Measurements from ENCODE around the gene RFX2.

RFX2 gene

DNA sequence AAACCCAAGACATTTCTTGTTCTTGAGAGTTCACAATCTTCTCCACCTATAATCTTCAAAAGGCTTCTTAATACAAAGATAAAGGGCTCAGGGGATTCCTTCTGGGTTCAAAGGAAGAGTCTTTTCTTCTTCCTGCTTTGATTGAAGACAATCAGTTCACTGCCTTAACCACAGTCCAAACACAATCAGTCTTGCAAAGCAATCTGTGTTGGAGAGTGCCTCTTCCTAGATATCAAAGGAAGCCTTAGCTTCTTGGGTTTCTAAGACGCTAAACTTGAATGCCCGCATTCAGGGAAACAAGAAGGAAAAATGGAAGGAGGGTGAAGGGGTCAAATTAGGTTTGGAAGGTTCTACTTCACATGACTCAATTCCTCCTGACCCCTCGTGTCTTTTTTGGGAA, 159.6 kb downstream of the RFX2 start:
- DNase-seq = no peak

DNA sequence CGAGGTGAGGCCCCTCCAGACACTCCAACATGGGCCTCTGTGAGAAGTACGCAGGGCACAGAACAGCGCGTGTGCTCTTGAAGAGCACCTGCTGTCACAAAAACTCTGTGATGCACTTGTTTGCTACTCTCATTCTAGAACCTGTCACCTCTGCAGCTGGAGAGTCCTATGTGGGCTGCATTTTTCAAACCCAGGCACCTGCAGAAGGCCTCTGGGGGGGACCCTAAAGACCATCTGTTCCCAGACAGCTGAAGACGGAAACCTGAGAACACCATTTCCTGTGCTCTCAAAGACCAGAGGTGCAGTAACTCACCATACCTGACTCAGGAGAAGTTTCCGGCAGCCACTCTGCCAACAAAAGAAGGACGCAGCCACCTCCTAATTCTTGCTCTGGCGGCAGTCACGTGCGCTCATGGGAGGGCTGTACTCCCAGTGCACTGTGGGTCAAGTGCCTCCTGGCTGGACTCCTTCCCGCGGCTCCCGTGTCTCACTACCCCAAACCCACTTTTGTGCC, 160.5 kb downstream of the RFX2 start:
- no peak for DNase-seq

DNA sequence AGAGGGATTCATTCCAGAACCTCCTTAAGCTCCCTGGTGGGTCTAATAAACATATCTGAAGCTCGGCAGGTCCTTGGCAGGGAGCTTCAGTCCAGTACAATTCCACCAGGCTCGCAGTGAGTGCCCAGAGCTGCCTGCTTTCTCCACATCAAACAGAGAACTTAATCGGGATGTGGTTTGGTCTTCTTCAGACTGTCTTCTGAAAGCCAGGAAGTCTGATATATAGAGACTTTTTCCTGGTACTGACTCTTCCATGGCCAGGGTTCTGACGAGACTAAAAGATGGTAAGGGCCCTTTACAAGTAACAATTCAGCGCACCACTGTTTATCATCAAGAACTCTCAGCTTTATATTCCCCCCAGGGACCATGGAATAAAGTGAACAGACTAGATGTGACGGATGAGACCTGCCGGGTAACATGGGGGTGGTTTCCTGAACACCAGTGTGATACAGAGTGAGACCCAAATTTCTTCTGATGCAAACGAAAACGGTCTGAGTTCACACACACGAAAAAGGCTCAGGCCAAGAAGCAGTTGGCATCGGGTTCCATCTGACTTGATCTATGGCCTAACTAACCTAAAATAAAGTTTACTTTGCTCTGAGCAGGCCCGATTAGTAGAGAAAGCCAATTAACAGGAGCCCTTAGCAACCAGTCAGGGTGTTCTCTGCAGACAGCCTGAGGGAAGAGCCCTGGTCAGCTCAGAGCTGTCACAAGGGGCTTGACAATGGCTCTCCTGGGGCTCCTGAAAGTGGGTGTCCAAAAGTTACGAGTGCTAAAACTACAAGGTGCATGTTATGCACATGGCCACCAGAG, 161.3 kb downstream of the RFX2 start:
- DNase-seq = no peak

DNA sequence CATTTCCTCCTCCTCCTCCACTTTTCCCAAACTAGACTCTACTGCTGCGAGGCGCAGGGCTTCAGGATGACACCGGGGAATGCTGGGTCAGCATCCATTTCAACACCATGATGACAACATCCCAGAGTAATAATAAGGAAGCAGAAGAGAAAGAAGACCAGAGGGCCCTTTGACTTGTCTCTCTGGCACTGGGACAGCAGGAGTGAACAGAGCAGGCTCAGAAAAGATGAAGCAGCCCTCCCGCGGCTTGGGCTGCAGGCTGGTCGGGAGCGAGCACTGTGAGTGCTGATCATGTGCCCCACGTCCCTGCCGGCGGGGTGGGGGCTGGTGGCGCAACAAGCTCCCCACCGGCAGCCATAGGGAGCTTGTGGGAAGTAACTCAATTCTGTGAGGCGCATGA, 162.9 kb downstream of the RFX2 start:
- no peak for DNase-seq

DNA sequence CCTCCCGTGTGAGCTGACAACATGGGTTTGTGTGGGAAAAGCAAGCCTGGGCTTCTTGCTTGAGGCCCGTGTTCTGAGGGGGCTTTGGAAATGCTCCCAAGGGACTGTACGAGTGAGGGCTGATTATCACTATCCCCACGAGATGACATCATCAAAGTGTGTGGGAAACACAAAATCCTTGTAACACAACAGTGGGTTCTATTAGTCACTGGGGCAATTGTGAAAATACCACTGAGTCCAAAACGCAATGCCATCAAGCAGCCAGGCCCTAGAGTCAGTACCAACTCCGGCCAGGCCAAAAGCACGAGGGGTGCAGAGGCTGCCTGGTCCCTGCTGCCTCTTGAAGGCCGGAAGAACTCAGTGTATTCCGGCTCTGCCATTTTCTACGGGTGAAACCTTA, 166.7 kb downstream of the RFX2 start:
- DNase-seq = no peak
